ENCODE measurements around the gene BAHD1.

The BAHD1 gene

DNA sequence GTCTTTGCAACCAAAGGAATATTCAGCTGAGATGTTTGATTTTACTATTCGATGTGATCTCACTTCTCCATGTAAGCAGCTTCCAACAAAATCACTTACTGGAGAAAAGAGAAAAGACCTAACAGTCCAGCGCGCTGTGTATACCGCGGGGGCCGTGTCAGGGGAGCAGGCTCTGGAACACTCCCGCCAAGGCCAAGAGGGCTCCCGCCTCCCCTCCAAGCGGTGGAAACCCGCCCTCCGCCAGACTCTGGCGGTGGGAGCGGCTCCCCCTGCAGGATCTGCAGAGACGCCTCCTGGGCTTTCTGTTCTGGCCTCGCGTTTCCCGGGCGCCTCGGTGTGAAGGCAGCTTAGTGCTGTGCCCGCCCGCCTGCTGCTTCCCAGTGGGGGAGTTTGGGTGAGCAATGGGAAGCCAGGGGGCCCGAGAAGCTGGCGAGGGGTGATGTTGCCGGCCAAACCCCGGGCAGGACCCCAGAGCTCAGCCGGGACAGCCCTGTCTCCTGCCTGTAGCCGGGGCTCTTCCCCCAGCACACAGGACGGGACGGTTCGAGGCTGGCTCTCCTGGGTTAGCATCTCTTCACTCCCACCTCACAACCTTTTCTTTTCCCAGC lies 66.3 kb downstream of the BAHD1 start:
- peak; percentile 18 for DNase-seq

DNA sequence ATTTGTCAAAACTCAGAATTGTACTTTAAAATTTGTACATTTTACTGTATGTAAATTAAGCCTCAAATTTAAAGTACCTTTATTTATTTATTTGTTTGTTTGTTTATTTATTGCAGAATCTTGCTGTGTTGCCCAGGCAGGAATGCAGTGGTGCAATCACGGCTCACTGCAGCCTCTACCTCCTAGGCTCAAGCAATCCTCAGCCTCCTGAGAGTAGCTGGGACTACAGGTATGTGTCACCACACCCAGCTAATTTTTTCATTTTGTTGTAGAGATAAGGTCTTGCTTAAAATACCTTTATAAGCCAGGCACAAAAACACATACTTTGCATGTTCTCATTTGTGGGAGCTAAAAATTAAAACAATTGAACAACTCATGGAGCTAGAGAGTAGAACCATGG lies 67.5 kb downstream of the BAHD1 start:
- DNase-seq: no peak

DNA sequence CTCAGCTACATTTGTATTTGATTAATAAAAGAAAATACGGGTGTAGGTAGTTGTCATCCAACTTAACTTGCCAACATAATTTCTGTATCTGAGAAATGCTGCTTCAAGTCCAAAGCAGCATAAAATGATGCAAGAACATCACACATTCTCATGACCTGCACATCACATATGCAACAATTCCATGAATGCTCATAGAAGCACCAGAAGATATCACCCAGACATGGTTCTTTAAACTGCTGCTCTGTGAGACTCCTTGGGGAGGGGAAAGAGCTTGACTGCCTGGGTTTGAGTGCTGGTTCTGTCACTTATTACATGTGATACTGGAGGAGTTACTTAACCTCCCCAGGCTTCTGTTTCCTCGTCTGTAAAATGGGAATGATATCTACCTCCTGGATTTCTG lies 69.4 kb downstream of the BAHD1 start:
- no peak for DNase-seq

DNA sequence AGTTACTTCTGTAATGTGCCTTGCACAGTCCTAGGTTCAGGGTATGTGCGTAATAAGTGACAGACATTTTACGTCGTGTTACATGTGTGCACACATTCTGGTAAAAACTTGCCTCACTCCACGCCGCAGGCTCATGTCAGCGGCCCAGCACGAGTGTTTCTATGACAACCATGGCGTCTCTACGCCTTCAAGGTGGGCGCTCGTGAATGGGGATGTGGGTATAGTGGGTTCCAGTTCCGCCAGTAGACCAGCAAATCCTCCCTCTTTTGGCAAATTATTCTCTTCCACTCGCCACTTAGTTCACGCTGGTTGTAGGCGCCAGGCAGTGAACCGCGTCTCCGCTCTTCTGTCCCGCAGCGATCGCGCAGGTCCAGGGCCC lies 70.3 kb downstream of the BAHD1 start:
- DNase-seq: no peak

DNA sequence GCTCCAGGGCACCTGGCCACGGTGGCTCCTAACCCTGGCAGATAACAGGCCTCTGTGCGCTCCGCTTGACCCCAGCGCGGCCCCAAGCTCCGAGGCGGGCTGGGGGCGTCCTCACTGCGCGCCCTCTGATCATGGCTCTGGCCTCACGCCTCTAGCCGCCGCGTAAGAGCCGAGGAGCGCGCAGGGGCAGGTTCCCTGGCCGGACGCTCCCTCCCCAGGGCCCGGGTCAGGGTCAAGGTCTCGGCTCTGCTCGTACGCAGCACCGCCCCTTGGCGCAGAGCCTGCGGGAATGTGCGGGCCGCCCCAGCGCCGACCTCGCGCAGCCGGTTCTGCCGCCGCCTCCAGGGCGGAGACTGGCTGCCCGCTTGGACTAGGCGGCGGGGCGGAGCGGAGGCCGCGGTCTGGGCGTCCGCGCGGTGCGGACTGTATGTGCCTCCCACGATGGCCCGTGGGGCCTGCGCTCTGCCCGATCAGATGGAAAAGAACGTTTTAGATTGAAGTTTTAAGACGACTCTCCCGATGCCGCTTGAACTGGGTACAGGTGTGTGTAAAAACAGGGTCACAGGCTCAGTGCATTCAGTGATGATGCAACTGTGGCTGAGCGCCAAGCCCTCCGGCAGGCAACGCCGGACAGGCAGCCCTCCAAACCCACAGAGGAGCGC lies 70.8 kb downstream of the BAHD1 start:
- DNase-seq: no peak

DNA sequence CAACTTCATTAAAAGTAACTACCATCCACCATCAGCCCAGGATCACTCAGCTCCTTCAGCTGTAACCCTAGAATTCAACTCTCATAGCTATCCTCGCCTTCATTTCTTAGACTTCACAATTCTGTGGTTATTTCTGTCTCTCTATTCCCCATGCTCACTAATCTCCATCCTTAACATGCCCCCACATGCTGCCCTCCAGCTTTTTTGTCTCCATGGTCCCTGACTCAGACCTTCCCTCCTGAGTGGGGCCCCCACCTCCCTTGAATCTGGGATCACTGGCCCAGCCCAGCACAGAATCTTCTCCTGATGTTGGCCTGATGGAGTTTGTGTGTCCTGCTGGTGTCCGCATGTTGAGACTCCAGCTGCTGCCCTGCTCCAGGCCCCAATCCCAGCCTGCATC lies 71.7 kb downstream of the BAHD1 start:
- no peak for DNase-seq

DNA sequence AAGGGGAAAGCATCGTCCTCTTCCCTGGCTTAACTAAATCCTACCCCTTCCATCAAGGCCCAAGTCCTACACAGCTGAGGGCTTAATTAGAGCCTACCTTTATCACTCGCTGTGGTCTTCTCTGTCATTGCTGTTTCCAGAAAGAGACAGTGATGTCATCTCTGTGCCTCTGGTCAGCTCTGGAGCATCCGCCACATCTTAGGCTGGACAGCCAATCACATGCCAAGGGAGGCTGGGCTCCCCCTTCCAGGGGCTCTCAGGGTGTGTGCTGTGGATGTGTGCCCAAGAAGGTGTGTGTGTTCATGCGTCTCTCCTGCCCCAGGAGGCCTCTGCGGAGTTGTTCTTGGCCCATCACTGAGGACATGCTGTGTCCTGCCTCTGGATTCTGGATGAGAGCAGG lies 72.9 kb downstream of the BAHD1 start:
- no peak for DNase-seq

DNA sequence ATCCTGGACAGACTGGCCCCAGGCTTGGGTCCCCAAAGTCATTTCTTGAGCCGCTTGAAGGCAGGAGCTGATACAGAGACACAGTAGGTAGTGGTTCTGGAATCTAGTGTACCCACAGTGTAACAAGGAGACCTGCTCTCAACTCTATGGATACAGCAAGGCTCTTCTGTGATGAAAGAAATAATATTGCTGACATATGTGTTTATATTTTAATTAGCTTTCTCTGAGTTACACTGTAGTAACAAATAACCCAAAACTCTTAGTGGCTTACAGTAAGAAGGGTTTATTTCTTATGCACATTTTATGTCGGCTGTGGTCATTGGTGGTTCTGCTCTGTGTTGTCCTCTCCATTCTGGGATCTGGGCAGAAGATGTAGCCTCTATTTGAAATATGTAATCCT lies 75.6 kb downstream of the BAHD1 start:
- DNase-seq: no peak

All from NCI-H748 treated with DMSO at 0.1 percent for 48 hours (cell line).